Measurements from ENCODE around the gene CCDC182.

Gene CCDC182

GRCh38 chr17:57746221-57746620 is 1.1 kb upstream of the CCDC182 start:
- Mint-ChIP-seq H3K27me3 (no peaks in the 10 kb centered on the region), H3K36me3 (no peaks in the 10 kb centered on the region), H3K4me1 (no peaks in the 10 kb centered on the region), H3K4me3 (no peak overlapping the region), H3K27ac (no peak overlapping the region), H3K9me3 (no peaks in the 10 kb centered on the region)

DNA sequence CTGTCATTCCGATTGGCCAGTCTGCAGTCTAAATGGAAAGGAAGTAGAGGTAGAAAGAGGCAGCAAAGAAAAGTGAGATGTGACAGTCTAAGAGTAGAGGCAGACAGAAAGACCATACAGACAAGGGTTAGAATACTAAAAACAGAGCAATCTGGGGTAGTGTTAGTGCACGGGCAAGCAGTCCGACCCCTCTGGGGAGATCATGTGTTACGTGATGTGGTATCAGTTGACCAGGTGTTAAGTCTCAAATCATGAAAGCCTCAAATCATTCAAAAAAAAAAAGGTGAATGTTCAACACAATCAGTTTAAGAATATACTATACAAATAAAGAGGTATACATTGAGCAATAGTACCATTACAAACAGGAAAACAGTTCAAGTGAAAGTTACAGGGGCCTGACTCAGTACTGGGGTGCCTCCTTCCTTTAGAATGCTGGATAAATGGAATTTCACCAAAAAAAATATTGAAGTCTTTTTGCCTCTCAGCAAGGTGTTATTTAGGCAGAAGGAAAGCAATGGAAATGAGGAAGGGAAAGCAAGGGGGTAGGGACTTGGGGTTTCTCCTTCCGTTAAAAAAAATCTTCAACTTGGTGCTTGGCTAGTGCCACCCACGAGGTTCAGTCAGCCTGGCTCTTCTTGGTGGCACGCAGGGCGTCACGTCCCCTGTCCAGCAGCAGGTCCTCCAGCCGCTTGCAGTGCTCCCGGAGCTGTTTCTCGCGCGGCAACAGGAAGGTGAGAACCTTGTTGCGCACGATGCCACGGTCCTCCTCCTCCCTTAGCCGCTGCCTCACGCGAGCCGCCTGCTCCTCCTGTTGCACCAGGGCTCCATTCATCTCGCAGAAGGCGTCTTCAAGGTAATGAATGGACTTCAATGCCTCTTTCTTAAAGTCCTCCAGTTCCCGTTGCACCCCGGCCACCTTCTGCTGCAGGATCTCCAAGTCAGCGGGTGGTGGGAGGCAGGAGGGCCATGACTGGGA is 616 bp downstream of the CCDC182 start:
- H3K27ac Mint-ChIP-seq, result no peak overlapping the region
- H3K36me3 Mint-ChIP-seq, result no peaks in the 10 kb centered on the region
- H3K4me1 Mint-ChIP-seq, result no peaks in the 10 kb centered on the region
- H3K9me3 Mint-ChIP-seq, result no peaks in the 10 kb centered on the region
- H3K27me3 Mint-ChIP-seq, result no peaks in the 10 kb centered on the region
- no peak overlapping the region for H3K4me3 Mint-ChIP-seq

DNA sequence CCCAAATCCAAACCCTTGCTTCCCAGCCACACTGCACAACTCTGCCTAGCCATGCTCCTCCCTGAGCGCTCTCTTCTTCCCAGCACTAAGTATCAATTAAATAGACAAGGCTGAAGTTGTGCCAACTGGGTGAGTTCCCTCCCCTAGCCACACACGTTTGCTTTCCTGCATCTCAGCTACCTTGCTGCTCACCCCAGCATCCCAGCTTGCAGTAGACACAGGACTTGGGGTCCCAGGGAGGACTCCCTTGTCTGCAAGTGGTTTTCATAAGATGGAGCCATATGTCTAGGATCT is 4.9 kb downstream of the CCDC182 start:
- Mint-ChIP-seq H3K27ac (no peak overlapping the region), H3K36me3 (no peaks in the 10 kb centered on the region), H3K4me1 (no peaks in the 10 kb centered on the region), H3K4me3 (no peak overlapping the region), H3K27me3 (no peaks in the 10 kb centered on the region), H3K9me3 (no peaks in the 10 kb centered on the region)

DNA sequence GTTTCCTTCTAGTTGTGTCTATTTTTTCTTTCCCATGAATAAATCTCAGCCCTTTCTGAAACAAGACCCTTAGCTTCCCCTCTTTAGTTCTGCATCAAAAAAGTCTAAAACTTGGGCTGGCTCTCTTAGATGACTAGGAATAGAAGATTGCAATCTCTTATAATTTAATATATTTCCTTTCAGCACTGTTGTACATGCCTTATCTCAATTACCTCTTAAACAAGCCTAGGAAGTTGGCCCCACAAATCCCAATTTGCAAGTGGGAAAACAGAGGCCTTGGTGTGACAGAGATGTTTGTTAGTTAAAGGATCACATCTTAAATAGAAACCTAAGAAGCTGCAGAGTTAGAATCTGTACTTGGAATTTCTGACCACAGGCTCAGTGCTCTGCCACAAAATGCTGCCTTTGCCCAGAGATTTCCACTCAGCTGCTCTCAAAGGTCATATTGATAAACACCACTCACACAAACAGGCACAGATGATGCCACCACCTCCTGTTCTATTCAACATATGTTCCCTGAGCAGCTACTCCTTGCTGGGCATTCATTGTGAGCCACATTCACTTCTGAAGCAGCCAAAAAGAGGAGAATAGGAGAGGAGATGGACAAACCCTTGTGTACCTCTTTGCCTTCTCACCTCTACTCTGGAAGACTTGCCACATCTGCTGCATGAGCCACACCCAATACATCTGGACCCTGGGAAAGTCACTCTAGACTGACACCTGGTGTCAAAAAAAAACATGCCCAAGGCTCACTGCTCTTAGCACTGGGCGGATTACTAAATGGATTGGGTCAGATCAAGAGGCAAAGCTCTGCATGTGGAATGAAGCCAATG is 5.5 kb downstream of the CCDC182 start:
- Mint-ChIP-seq H3K4me3 (no peak overlapping the region), H3K9me3 (no peaks in the 10 kb centered on the region), H3K27ac (no peak overlapping the region), H3K4me1 (no peaks in the 10 kb centered on the region), H3K27me3 (no peaks in the 10 kb centered on the region), H3K36me3 (no peaks in the 10 kb centered on the region)

DNA sequence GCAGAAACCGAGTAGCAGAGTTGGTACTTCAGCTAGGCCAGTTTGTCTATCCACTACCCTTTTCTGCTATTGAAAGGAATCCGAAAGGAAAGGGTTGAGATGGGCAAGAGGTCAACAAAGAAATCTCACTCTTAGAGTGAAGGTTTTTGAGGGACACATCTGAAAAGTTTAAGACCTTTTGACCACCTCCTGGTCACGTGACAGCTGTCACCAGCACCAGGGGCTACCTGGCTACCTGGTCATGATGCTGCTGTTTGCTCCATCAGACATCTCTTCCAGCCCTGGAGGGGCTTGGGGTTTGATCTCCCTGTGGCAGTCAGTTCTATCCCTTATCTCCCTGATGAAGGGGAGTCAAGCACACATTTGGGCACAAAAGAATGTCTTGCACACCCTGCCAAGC is 7.6 kb downstream of the CCDC182 start:
- Mint-ChIP-seq H3K9me3 (no peaks in the 10 kb centered on the region), H3K27me3 (no peaks in the 10 kb centered on the region), H3K4me3 (no peak overlapping the region), H3K27ac (no peak overlapping the region), H3K4me1 (no peaks in the 10 kb centered on the region), H3K36me3 (no peaks in the 10 kb centered on the region)

DNA sequence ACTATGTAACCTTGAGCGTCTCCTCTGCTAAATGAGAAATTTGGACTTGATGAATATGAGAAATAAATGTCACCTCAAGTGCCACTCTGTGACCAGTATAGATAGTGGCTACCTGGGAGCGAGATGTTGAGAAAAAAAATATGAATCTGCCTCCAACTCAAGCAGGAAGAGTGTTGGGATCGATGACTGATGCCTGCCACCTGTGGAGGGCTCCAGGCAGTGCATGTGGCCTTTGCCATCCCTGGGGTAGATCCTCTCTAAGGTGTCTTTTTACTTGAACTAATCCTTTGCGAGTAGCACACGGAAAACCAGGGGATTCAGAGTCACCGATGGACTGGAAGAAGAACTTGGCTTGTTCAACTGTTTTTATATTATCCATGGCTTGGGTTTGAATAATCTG is 9.4 kb downstream of the CCDC182 start:
- no peaks in the 10 kb centered on the region for H3K9me3 Mint-ChIP-seq
- H3K27me3 Mint-ChIP-seq, result no peaks in the 10 kb centered on the region
- H3K4me3 Mint-ChIP-seq, result no peak overlapping the region
- no peak overlapping the region for H3K27ac Mint-ChIP-seq
- no peaks in the 10 kb centered on the region for H3K36me3 Mint-ChIP-seq
- no peaks in the 10 kb centered on the region for H3K4me1 Mint-ChIP-seq

GRCh38 chr17:57735230-57735629 is 9.9 kb downstream of the CCDC182 start:
- H3K36me3 Mint-ChIP-seq, result no peaks in the 10 kb centered on the region
- no peaks in the 10 kb centered on the region for H3K9me3 Mint-ChIP-seq
- no peak overlapping the region for H3K27ac Mint-ChIP-seq
- no peak overlapping the region for H3K4me3 Mint-ChIP-seq
- no peaks in the 10 kb centered on the region for H3K4me1 Mint-ChIP-seq
- no peaks in the 10 kb centered on the region for H3K27me3 Mint-ChIP-seq

GRCh38 chr17:57733085-57733484 is 12.0 kb downstream of the CCDC182 start:
- Mint-ChIP-seq H3K27ac (no peak overlapping the region), H3K36me3 (no peaks in the 10 kb centered on the region), H3K4me3 (no peak overlapping the region), H3K9me3 (no peaks in the 10 kb centered on the region), H3K27me3 (no peaks in the 10 kb centered on the region), H3K4me1 (no peaks in the 10 kb centered on the region)

GRCh38 chr17:57732062-57732461 is 13.0 kb downstream of the CCDC182 start:
- H3K4me1 Mint-ChIP-seq, result no peaks in the 10 kb centered on the region
- H3K9me3 Mint-ChIP-seq, result no peaks in the 10 kb centered on the region
- H3K27ac Mint-ChIP-seq, result no peak overlapping the region
- no peaks in the 10 kb centered on the region for H3K36me3 Mint-ChIP-seq
- H3K27me3 Mint-ChIP-seq, result no peaks in the 10 kb centered on the region
- H3K4me3 Mint-ChIP-seq, result no peak overlapping the region

- Mint-ChIP-seq H3K4me1 (no peaks in the 10 kb centered on the region), H3K4me3 (no peak overlapping the region), H3K27ac (no peak overlapping the region), H3K27me3 (no peaks in the 10 kb centered on the region), H3K9me3 (no peaks in the 10 kb centered on the region), H3K36me3 (no peaks in the 10 kb centered on the region)
Observed at GRCh38 chr17:57730026-57730701, 14.9 kb downstream of the CCDC182 start.

- Mint-ChIP-seq H3K4me3 (no peak overlapping the region), H3K36me3 (no peaks in the 10 kb centered on the region), H3K27me3 (no peaks in the 10 kb centered on the region), H3K27ac (no peak overlapping the region), H3K9me3 (no peaks in the 10 kb centered on the region), H3K4me1 (no peaks in the 10 kb centered on the region)
Observed at GRCh38 chr17:57727630-57728175, 17.4 kb downstream of the CCDC182 start.

DNA sequence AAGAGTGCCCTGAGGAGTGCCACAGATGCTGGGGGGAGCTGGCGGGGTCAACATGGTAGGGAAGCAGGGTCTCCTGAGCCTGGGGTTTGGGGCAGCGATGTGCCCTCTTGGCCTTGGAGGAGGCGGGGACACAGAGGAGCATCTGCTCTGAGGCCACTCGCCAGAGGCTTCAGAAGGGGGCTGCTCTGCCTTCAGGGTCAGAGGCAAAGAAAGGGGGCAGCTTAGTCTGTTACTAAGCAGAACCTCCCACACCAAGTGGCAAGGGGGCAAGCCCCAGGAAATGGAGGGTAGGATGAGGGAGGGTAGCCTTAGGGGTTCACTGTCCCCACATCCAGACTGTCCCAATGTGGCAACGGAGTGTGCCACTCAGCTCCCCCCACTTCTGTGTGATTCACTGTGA is 18.3 kb downstream of the CCDC182 start:
- Mint-ChIP-seq H3K27me3 (no peaks in the 10 kb centered on the region), H3K4me3 (no peak overlapping the region), H3K27ac (no peak overlapping the region), H3K9me3 (no peaks in the 10 kb centered on the region), H3K4me1 (no peaks in the 10 kb centered on the region), H3K36me3 (no peaks in the 10 kb centered on the region)

DNA sequence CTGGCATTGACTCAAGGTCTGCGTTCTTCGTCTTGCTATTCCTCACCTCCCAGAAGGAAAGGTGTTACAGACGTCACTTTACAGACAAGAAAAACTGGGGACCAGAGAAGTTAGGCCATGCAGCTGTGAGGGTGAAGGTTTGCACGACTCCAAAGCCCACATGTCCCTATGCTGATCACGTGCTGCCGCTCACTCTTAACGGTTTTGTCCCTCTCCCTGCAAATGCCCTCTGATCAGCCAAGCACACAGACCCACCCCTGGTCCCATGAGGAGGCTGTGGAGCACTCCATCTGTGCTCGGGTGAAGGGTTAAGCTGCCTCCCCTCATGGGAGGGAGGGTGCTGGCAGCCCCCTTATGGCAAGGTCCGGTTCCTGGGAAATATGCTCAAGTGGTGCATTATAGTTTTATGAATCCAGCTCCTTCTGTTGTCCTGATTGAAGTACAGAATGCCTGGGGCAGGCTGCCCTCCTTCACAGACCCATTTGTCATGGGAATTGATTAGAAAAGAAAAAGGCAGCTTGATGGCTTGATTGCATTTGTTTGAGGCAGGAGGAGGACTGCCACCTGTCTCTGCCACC is 18.8 kb downstream of the CCDC182 start:
- Mint-ChIP-seq H3K27ac (no peak overlapping the region), H3K9me3 (no peaks in the 10 kb centered on the region), H3K4me3 (no peak overlapping the region), H3K4me1 (no peaks in the 10 kb centered on the region), H3K27me3 (no peaks in the 10 kb centered on the region), H3K36me3 (no peaks in the 10 kb centered on the region)

GRCh38 chr17:57724729-57725125 is 20.4 kb downstream of the CCDC182 start:
- Mint-ChIP-seq H3K4me1 (no peaks in the 10 kb centered on the region), H3K9me3 (no peaks in the 10 kb centered on the region), H3K36me3 (no peaks in the 10 kb centered on the region), H3K27ac (no peak overlapping the region), H3K27me3 (no peaks in the 10 kb centered on the region), H3K4me3 (no peak overlapping the region)

GRCh38 chr17:57724026-57724728 is 20.9 kb downstream of the CCDC182 start:
- no peak overlapping the region for H3K27ac Mint-ChIP-seq

More at GRCh38 chr17:57724026-57724728, 20.9 kb downstream of the CCDC182 start:
- Mint-ChIP-seq H3K27me3 (no peaks in the 10 kb centered on the region), H3K4me1 (no peaks in the 10 kb centered on the region), H3K9me3 (no peaks in the 10 kb centered on the region), H3K4me3 (no peak overlapping the region), H3K36me3 (no peaks in the 10 kb centered on the region)
